D341Med (cell line): Measurements from ENCODE around the gene ASMT.
"Not testable (repeated sequence)": the region's sequence is repeated elsewhere in the genome, so short reads cannot be mapped to it uniquely, and the experiment has no call there.

Experiments
- DNase-seq: peaks from one replicate; pipeline ENCODE4 v3.0.0; 2012; ENCODE audit warnings: low spot score

The ASMT gene

DNA sequence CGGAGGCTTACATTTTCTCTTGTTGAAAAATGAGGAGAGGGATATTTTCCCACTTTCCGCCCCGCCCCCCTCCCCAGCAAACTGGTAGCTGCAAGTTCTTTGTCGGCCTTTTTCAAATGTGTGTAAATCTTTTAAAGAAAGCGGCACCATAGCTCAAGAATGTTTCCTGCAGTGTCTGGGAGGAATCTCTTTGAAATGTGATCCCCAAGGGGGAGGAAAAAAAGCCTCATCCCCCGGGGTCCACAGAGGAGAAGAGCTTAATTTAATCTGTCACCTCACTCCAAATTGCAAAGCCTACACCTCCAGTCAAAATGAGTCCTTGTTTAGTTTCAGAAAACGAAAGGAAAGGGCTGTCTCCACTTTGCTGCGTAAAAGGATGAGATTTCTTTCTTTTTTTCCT lies 34.8 kb downstream of the ASMT start:
- peak; percentile 55 for DNase-seq

GRCh38 chrX:1652011-1652811 lies 37.4 kb downstream of the ASMT start:
- peak; percentile 50 for DNase-seq

GRCh38 chrX:1656379-1656778 lies 41.5 kb downstream of the ASMT start:
- no peak for DNase-seq

DNA sequence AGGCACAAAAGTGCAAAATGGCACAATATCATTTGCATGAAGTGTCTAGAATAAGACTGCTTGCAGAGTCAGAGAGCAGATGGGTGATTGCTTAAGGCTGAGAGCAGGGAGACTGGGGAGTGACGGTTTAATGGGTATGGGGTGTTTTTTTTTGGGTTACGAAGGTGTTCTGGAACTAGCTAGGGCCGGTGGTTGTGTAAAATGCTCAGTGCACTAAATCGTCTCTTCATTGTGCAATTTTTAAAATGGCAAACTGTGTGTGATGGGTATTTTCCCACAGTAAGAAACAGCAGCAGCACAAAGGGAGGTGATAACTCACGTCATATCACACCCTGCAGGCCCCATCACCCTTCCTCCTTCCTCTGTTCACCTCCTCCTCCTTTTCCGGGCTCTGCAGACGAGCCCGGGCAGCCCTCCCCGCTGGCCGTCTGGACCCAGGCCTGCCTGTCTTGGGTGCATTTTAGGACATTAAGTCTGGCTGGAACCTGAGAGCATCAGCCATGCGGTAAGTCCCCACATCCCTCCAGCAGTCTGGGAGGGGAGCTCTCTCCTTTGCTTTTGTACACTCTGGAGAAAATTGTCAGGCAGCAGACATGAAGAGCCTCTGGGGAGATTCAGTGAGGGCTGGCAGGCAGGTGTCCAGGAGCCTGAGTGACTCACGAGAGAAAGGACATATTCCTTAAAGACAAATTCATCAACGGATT lies 42.7 kb downstream of the ASMT start:
- DNase-seq: peak; percentile 79

GRCh38 chrX:1658071-1658491 lies 43.2 kb downstream of the ASMT start:
- peak; percentile 78 for DNase-seq

- DNase-seq: no peak
Observed at GRCh38 chrX:1659664-1660461, 45.0 kb downstream of the ASMT start.

DNA sequence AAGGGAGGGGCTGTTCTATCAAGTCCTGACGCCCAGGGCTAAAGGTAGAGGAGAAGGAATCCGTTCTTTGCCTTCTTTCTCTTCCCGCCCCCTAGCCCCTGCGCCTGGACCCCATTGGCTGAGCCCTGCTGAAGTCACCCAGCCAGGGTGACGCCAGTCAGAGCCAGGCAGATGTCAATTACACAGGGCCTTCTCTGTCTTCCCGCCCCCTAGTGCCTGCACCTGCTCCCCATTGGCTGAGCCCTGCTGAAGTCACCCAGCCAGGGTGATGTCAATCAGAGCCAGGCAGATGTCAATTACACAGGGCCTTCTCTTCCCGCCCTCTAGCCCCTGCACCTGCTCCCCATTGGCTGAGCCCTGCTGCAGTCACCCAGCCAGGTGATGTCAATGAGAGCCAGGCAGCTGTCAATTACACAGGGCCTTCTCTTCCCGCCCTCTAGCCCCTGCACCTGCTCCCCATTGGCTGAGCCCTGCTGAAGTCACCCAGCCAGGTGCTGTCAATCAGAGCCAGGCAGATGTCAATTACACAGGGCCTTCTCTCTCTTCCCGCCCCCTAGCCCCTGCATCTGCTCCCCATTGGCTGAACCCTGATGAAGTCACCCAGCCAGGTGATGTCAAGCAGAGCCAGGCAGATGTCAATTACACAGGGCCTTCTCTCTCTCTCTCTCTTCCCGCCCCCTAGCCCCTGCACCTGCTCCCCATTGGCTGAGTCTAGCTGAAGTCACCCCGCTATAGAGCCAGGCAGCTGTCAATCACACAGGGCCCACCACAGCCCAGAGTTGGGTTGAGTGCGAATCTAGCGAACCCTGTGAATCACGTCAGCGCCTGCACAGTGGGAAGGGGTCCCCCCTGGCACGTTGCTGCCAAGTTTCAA lies 46.4 kb downstream of the ASMT start:
- peak; percentile 72 for DNase-seq

DNA sequence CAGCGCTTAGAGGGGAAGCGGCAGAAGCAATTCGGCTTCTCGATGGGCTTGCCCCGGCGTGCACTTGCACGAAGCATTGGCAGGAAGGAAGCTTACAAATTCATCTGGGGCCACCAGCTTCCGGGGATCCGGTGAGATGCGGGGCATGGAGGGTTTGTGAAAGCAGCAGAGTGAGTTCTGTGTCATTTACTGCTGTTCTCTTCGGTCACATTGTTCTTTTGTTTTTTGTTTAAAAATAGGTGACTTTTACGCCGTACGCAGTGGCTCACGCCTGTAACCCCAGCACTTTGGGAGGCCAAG lies 47.0 kb downstream of the ASMT start:
- no peak for DNase-seq

GRCh38 chrX:1667566-1667965 lies 52.7 kb downstream of the ASMT start:
- DNase-seq: no peak

DNA sequence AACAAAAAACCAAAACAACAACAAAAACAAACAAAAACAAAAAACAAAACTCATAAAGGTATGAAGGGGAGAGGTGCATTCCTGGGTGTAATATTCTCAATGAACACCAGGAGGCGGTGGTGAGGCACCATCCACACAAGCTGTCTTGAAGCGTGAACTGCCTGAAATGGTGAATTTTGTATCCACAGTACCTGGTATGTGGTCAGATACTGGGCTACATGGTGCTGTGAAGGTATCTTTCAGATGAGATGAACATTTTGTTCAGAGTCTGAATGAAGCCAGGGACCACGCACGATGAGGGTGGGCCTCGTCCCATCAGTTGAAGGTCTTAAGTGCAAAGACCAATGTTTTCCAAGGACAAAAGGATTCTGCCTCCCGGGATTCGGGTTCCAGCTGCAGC lies 58.5 kb downstream of the ASMT start:
- peak; percentile 61 for DNase-seq

DNA sequence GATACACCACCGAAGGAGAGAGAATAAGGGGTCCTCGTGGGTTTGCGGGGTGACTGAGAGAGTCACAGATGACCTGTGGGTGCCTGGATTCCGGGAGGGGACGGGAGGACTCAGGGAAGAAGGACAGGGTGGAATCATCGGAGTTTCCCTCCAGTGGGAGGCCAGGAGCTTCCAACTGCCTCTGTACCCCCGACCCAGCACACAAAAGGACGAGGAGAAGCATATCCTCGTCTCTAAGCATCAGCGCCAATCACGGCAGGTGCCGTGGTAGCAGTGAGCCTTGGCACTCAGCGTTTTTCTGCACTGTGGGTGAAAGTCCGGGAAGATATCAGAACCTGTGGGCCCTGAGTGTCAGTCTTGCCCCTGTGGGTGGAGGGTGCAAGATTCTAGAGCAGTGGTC lies 62.0 kb downstream of the ASMT start:
- no peak for DNase-seq

DNA sequence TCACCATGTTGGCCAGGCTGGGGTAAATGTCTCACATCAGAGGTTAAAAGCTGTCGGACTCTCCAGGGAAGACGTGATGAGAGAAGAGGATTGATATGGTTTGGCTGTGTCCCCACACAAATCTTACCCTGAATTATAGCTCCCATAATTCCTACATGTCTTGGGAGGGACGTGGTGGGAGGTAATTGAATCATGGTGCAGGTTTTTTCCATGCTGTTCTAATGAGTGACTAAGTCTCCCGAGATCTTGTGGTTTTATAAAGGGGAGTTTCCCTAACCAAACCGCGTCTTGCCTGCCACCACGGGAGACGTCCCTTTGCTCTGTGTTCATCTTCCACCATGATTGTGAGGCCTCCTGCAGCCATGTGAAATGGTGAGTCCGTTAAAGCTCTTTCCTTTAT lies 64.4 kb downstream of the ASMT start:
- no peak for DNase-seq

GRCh38 chrX:1681439-1681838 lies 66.6 kb downstream of the ASMT start:
- DNase-seq: no peak

GRCh38 chrX:1681856-1682255 lies 67.0 kb downstream of the ASMT start:
- DNase-seq: not testable (repeated sequence)

DNA sequence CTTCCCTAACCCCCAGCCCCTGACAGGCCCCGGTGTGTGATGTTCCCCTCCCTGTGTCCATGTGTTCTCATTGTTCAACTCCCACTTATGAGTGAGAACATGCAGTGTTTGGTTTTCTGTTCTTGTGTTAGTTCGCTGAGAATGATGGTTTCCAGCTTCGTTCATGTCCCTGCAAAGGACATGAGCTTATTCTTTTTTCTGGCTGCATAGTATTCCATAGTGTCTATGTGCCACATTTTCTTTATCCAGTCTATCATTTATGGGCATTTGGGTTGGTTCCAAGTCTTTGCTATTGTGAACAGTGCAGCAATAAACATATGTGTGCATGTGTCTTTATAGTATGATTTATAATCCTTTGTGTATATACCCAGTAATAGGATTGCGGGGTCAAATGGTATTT lies 67.6 kb downstream of the ASMT start:
- not testable (repeated sequence) for DNase-seq

- DNase-seq: not testable (repeated sequence)
Observed at GRCh38 chrX:1684883-1685282, 70.0 kb downstream of the ASMT start.

DNA sequence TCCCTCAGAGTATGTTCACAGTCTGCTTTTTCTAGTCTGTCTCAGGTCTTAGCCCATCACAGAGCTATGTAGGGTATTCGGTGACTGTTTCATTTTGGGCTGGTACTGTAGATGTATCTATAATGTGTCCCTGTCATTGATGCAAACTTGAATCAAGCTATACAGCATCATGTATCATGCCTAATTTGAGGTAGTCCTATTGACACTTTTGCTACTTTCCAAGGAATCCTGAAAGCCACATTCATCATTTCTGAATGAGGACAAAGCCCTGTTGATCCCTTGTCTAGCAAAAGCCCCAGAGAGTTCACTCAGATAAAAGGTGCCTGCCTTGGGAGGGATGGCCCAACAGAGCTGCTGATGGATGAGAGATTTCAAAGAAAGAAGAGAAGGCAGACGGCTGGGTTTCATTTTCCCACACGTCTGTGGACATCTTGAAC lies 70.6 kb downstream of the ASMT start:
- DNase-seq: not testable (repeated sequence)

- no peak for DNase-seq
Observed at GRCh38 chrX:1686642-1687041, 71.8 kb downstream of the ASMT start.
